GM12878 (cell line): ENCODE data around the gene DDAH1. TPM values are rescaled to one million over a fixed set of nuclear protein-coding genes. Genes with fewer than 3 reads are reported as not detected.

ENCODE experiments used
- ATAC-seq: fragments of 200-7000 bp; cut with Tn5 transposase; 3 replicates; pipeline ENCODE4 v1.9.1; 2020; ENCODE audit warnings: mild to moderate bottlenecking, moderate library complexity
- BruUV-seq: library from RNA; stranded (reverse); fragments of 400-500 nt; replicated peaks from 2 replicates; lab custom pipeline; 2021; lab: Mats Ljungman, UMichigan
- CTCF ChIA-PET: fragments of 300-600 bp; sonication (Branson Sonifier 250); formaldehyde crosslinking; extraction: SDS; loops from one replicate; lab custom pipeline; 2021; ENCODE audit warnings: inconsistent platforms; lab: Yijun Ruan, JAX
- POLR2A ChIA-PET: fragments of 350-600 bp; formaldehyde crosslinking; extraction: SDS; loops from one replicate; lab custom pipeline; 2021; ENCODE audit warnings: inconsistent platforms; lab: Charles Lee
- RAD21 ChIA-PET: fragments of 300-600 bp; sonication (Branson Sonifier 250); formaldehyde crosslinking; loops from one replicate; lab custom pipeline; 2023; ENCODE audit warnings: antibody characterized with exemption; ENCODE audit not compliant: unreplicated experiment; lab: Charles Lee
- SMC1A ChIA-PET: fragments of 300-600 bp; sonication (Branson Sonifier 250); formaldehyde crosslinking; loops from one replicate; lab custom pipeline; 2023; ENCODE audit not compliant: unreplicated experiment, uncharacterized antibody; lab: Charles Lee
- DNase-seq: peaks from one replicate; pipeline ENCODE4 v3.0.0-alpha.2; 2011; ENCODE audit warnings: low read depth, low spot score
- FAIRE-seq: peaks from 3 replicates; lab custom pipeline; 2011; peaks lifted over from hg19 to GRCh38; lab: Jason Lieb, UNC
- H2AFZ ChIP-seq: 2 replicates; pipeline ENCODE4 v1.6.0; 2011; ENCODE audit warnings: low read depth, low read length, control low read depth; ENCODE audit not compliant: control insufficient read depth
- H3K27ac ChIP-seq: 2 replicates; pipeline ENCODE4 v1.5.1; 2011; ENCODE audit warnings: control low read depth; ENCODE audit not compliant: control insufficient read depth, insufficient read depth
- H3K27me3 ChIP-seq, 2 experiments: replicated peaks in 1 of 2; 2 replicates each; pipeline versions ENCODE4 v1.6.0 to v1.6.1; 2011; ENCODE audit warnings: low read length in 1 of 2; ENCODE audit not compliant: control insufficient read depth in 2 of 2, insufficient read depth in 2 of 2
- H3K36me3 ChIP-seq, 2 experiments: 2 replicates each; pipeline ENCODE4 v1.5.1; 2011; ENCODE audit warnings: low read length in 1 of 2; ENCODE audit not compliant: control insufficient read depth in 2 of 2, insufficient read depth in 2 of 2
- H3K4me1 ChIP-seq: 2 replicates; pipeline ENCODE4 v1.6.1; 2011; ENCODE audit warnings: mild to moderate bottlenecking, low read length, moderate library complexity, mixed read lengths; ENCODE audit not compliant: control insufficient read depth, insufficient read depth
- H3K4me2 ChIP-seq: 2 replicates; pipeline ENCODE4 v1.6.0; 2011; ENCODE audit warnings: control low read depth; ENCODE audit not compliant: control insufficient read depth, insufficient read depth
- H3K4me3 ChIP-seq: fragments of 200-600 bp; sonication (generic); 2 replicates; pipeline ENCODE4 v1.5.1; 2016
- H3K79me2 ChIP-seq: 2 replicates; pipeline ENCODE4 v1.6.0; 2011; ENCODE audit warnings: low read length; ENCODE audit not compliant: control insufficient read depth, insufficient read depth
- H3K9ac ChIP-seq: 2 replicates; pipeline ENCODE4 v1.8.0; 2011; ENCODE audit warnings: low read length, control low read depth, mixed read lengths; ENCODE audit not compliant: control insufficient read depth, insufficient read depth
- H3K9me3 ChIP-seq: replicated peaks from 3 replicates; pipeline ENCODE4 v1.5.1; 2011; ENCODE audit warnings: mild to moderate bottlenecking, low read length; ENCODE audit not compliant: control insufficient read depth, insufficient read depth
- H4K20me1 ChIP-seq: 2 replicates; pipeline ENCODE4 v1.6.0; 2011; ENCODE audit not compliant: control insufficient read depth, insufficient read depth
- ASH2L ChIP-seq: fragments of 300-600, 200-600 bp; sonication (generic); IDR thresholded peaks from 2 replicates; pipeline ENCODE4 v1.6.1; 2017; ENCODE audit warnings: low read depth, mild to moderate bottlenecking, borderline replicate concordance
- BACH1 ChIP-seq: fragments of 450-650 bp; IDR thresholded peaks from 2 replicates; pipeline ENCODE4 v1.6.1; 2017; ENCODE audit warnings: mild to moderate bottlenecking, borderline replicate concordance
- BRCA1 ChIP-seq: IDR thresholded peaks from 2 replicates; pipeline ENCODE4 v1.6.1; 2011; ENCODE audit warnings: low read depth, low read length, improper control_type of control experiment
- CREB1 ChIP-seq: IDR thresholded peaks from 2 replicates; pipeline ENCODE4 v1.6.1; 2012; ENCODE audit warnings: low read depth, mild to moderate bottlenecking, inconsistent platforms
- CREM ChIP-seq: IDR thresholded peaks from 2 replicates; pipeline ENCODE4 v1.6.1; 2014; ENCODE audit warnings: antibody characterized with exemption, low read depth
- EGR1 ChIP-seq, 2 experiments: IDR thresholded peaks; 1 replicate in 1 of 2; 2 replicates in 1 of 2; pipeline ENCODE4 v1.6.1; 2011 to 2012; ENCODE audit warnings: low read depth in 2 of 2, low read length in 2 of 2, borderline replicate concordance in 1 of 2, mild to moderate bottlenecking in 1 of 2, moderate library complexity in 1 of 2
- KAT2A ChIP-seq: conservative IDR thresholded peaks from 2 replicates; pipeline ENCODE4 v1.6.1; 2011; ENCODE audit warnings: low read depth, low read length; ENCODE audit not compliant: control insufficient read depth
- MYB ChIP-seq: fragments of 150-350 bp; IDR thresholded peaks from 2 replicates; pipeline ENCODE4 v1.6.1; 2014; ENCODE audit warnings: mild to moderate bottlenecking, low read depth, low read length, borderline replicate concordance
- NBN ChIP-seq: fragments of 450-650 bp; IDR thresholded peaks from 2 replicates; pipeline ENCODE4 v1.6.1; 2016
- NR2C1 ChIP-seq: fragments of 450-650 bp; IDR thresholded peaks from 2 replicates; pipeline ENCODE4 v1.6.1; 2017; ENCODE audit warnings: antibody characterized with exemption, mild to moderate bottlenecking, moderate library complexity
- PML ChIP-seq: IDR thresholded peaks from 2 replicates; pipeline ENCODE4 v1.6.1; 2012; ENCODE audit warnings: low read length, inconsistent platforms
- POLR2AphosphoS5 ChIP-seq: IDR thresholded peaks from 2 replicates; pipeline ENCODE4 v1.6.1; 2011; ENCODE audit warnings: mild to moderate bottlenecking, low read length, inconsistent platforms
- POU2F2 ChIP-seq: IDR thresholded peaks from 3 replicates; pipeline ENCODE4 v1.6.1; 2011; ENCODE audit warnings: low read depth, mild to moderate bottlenecking, low read length, borderline replicate concordance
- RBBP5 ChIP-seq: fragments of 200-600 bp; sonication (generic); conservative IDR thresholded peaks from 2 replicates; pipeline ENCODE4 v1.6.1; 2016
- RELA ChIP-seq: fragments of 450-650 bp; IDR thresholded peaks from 2 replicates; pipeline ENCODE4 v1.8.0; 2014; ENCODE audit warnings: borderline replicate concordance; ENCODE audit not compliant: partially characterized antibody
- SIX5 ChIP-seq: IDR thresholded peaks from 2 replicates; pipeline ENCODE4 v1.6.1; 2011; ENCODE audit warnings: mild to moderate bottlenecking, low read depth, low read length, moderate library complexity; ENCODE audit not compliant: severe bottlenecking
- SMAD1 ChIP-seq: fragments of 450-650 bp; IDR thresholded peaks from 2 replicates; pipeline ENCODE4 v1.6.1; 2018; ENCODE audit warnings: mild to moderate bottlenecking, low read depth; ENCODE audit not compliant: partially characterized antibody
- SRF ChIP-seq, 2 experiments: IDR thresholded peaks; 2 replicates each; pipeline ENCODE4 v1.6.1; 2011; ENCODE audit warnings: low read depth in 2 of 2, low read length in 2 of 2, mild to moderate bottlenecking in 1 of 2, moderate library complexity in 1 of 2
- ZNF384 ChIP-seq: IDR thresholded peaks from 2 replicates; pipeline ENCODE4 v1.6.1; 2012; ENCODE audit warnings: low read depth, mild to moderate bottlenecking, low read length, improper control_type of control experiment, borderline replicate concordance
- WGBS: methylation state at CpG from one replicate; pipeline ENCODE4 v1.1.6; 2016; ENCODE audit warnings: low lambda C conversion rate; ENCODE audit not compliant: insufficient replicate concordance, insufficient coverage; ENCODE audit errors: missing lambda C conversion rate; 5-methylcytosine and 5-hydroxymethylcytosine counted together
- in situ Hi-C: fragments of 300-500 bp; cut with MboI; formaldehyde crosslinking; loops from 9 replicates; pipeline ENCODE4 v1.14.3; 2018; ENCODE audit warnings: mixed read lengths
- intact Hi-C: fragments of 100-400 bp; cut with micrococcal nuclease; formaldehyde crosslinking; loops from one replicate; pipeline ENCODE4 v1.14.2; 2022; ENCODE audit not compliant: unreplicated experiment
- polyA plus RNA-seq, 11 experiments: library from polyadenylated mRNA; depleted of rRNA in 4 of 11; unstranded in 6 of 11; stranded (reverse) in 5 of 11; fragments of >200 nt; fragmentation: Nextera tagmentation in 4 of 11; fragmentation: Illumina TruSeq in 1 of 11; extraction: Ambion mirVana in 4 of 11; extraction: Trizol in 1 of 11; gene quantifications; 1 replicate in 1 of 11; 2 replicates in 10 of 11; pipeline versions ENCODE4 v1.2.1 to v1.2.3, GENCODE V29; 2011 to 2016; ENCODE audit warnings: inconsistent platforms in 2 of 11, missing spikeins in 2 of 11, low read depth in 1 of 11
- total RNA-seq, 4 experiments: library from RNA; depleted of rRNA in 3 of 4; stranded (reverse); fragments of >200 nt in 3 of 4; fragmentation: Illumina TruSeq in 1 of 4; extraction: Trizol in 1 of 4; gene quantifications; 2 replicates each; pipeline versions ENCODE4 v1.2.1 to v1.2.3, GENCODE V29; 2013 to 2021
- TF ChIP-seq, protein P1 (sequence below): fragments of 450-650 bp; IDR thresholded peaks from 2 replicates; pipeline ENCODE4 v1.6.1; 2017; ENCODE audit warnings: antibody characterized with exemption, mild to moderate bottlenecking, moderate library complexity
- TF ChIP-seq, protein P2 (sequence below): fragments of 450-650 bp; IDR thresholded peaks from 2 replicates; pipeline ENCODE4 v1.6.1; 2016; ENCODE audit warnings: mild to moderate bottlenecking

The DDAH1 gene
- total and polyA plus RNA-seq, 10 of the 15 experiments (the other 5 are each of a cell fraction or from before 2014, with no cell fraction given) = 0.07 to 0.88 (median 0.27) TPM; not detected in 6

DNA sequence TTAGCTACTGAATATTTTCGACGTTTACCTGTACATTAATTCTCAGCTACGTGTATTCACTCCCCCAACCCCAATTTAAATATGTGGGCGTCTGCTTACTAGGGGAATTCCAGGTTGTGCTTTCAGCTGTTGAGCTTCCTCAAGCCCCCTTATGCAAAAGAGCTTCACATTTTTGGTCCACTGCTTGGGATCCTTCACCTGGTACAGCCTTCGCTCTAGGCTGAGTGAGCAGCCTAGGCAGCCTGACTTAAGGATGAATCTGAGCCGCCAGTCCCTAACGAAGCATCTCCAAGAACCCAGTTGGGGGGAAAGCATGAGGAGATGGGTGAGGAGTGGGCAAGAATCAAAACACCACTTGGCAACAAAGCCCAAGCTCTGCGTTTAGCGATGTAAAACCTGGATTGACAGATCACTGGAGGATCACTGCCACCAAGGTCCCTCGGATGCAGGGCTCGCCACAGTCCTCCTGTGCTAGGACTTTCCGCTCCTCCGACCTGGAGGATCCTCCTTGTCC, 189.2 kb downstream of the DDAH1 start:
- BruUV-seq = no TSS peak
- RAD21 ChIA-PET = interaction anchor here (0.6 to 4.1 kb wide), 9 partner anchors 10 to 980 kb away, joined by 3 to 30 read pairs (median 5); partner anchors contain the start of gene C1orf52
- SMC1A ChIA-PET = interaction anchor here (0.6 to 11.2 kb wide), 10 partner anchors 8 to 518 kb away, joined by 3 to 110 read pairs (median 3); partner anchors contain the start of gene C1orf52
- no peaks in the 10 kb centered on the region for H3K27me3 ChIP-seq
- H2AFZ ChIP-seq = peak overlapping the region; percentile 93
- H3K36me3 ChIP-seq = 0 out of 4 replicates have a peak, but pooled peaks cover 0 to 5% of the 10 kb centered on the region in 2 experiments
- CTCF ChIA-PET = interaction anchor here (1.2 to 10.6 kb wide), 7 partner anchors 16 to 504 kb away, joined by 3 to 229 read pairs (median 6); partner anchors contain the start of gene C1orf52
- H3K4me3 ChIP-seq = peak overlapping the region; percentile 87
- no peaks in the 10 kb centered on the region for H4K20me1 ChIP-seq
- H3K4me1 ChIP-seq = peaks cover 4% of the 10 kb centered on the region
- intact Hi-C loops (loop anchor here (1.0 to 2.0 kb wide), 2 partner anchors 16 to 23 kb away; partner anchors contain the start of gene C1orf52), in situ Hi-C loops (loop anchor here (10.0 kb wide), 1 partner anchor 701 kb away; the partner anchor contains the start of gene CTBS)
- peak overlapping the region; percentile 66 for H3K4me2 ChIP-seq
- H3K9me3 ChIP-seq = no peaks in the 10 kb centered on the region
- H3K9ac ChIP-seq = peak overlapping the region; percentile 90
- POLR2A ChIA-PET = interaction anchor here (0.6 to 7.1 kb wide), 10 partner anchors 14 to 702 kb away, joined by 3 to 61 read pairs (median 6); partner anchors contain the start of genes C1orf52 and CTBS
- H3K79me2 ChIP-seq = peaks cover 56% of the 10 kb centered on the region
- under 1% methylated on average over 13 of the region's 13 CpGs for WGBS
- peak; percentile 31 for ATAC-seq
- no peak for DNase-seq
- FAIRE-seq = no peak
- H3K27ac ChIP-seq = peak overlapping the region; percentile 94
- TF ChIP-seq SMAD1 (no peak), MYB (no peak), CREB1 (no peak), ZNF384 (no peak), POU2F2 (peak; percentile 87), RBBP5 (no peak), SIX5 (no peak), BACH1 (no peak; the same call in 1 of the 2 replicates), BRCA1 (no peak), RELA (peak; percentile 69), SRF (IDR thresholded peaks at IDR 0.05; ENCODE audit: low read depth in 2 of 2, low read length in 2 of 2) (no peak), NR2C1 (no peak), KAT2A (no peak), CREM (no peak), EGR1 (IDR thresholded peaks at IDR 0.05; ENCODE audit: borderline replicate concordance in 1 of 2, low read depth in 2 of 2, low read length in 2 of 2) (no peak; a peak in 1 of 3 replicates), ASH2L (no peak), NBN (0 out of 2 replicates have a peak, but pooled peaks have one; percentile 36), PML (peak; percentile 45; the same call in 1 of the 2 replicates), POLR2AphosphoS5 (peak; percentile 81)
- TF ChIP-seq, protein P1, sequence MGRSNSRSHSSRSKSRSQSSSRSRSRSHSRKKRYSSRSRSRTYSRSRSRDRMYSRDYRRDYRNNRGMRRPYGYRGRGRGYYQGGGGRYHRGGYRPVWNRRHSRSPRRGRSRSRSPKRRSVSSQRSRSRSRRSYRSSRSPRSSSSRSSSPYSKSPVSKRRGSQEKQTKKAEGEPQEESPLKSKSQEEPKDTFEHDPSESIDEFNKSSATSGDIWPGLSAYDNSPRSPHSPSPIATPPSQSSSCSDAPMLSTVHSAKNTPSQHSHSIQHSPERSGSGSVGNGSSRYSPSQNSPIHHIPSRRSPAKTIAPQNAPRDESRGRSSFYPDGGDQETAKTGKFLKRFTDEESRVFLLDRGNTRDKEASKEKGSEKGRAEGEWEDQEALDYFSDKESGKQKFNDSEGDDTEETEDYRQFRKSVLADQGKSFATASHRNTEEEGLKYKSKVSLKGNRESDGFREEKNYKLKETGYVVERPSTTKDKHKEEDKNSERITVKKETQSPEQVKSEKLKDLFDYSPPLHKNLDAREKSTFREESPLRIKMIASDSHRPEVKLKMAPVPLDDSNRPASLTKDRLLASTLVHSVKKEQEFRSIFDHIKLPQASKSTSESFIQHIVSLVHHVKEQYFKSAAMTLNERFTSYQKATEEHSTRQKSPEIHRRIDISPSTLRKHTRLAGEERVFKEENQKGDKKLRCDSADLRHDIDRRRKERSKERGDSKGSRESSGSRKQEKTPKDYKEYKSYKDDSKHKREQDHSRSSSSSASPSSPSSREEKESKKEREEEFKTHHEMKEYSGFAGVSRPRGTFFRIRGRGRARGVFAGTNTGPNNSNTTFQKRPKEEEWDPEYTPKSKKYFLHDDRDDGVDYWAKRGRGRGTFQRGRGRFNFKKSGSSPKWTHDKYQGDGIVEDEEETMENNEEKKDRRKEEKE = no peak
- TF ChIP-seq, protein P2, sequence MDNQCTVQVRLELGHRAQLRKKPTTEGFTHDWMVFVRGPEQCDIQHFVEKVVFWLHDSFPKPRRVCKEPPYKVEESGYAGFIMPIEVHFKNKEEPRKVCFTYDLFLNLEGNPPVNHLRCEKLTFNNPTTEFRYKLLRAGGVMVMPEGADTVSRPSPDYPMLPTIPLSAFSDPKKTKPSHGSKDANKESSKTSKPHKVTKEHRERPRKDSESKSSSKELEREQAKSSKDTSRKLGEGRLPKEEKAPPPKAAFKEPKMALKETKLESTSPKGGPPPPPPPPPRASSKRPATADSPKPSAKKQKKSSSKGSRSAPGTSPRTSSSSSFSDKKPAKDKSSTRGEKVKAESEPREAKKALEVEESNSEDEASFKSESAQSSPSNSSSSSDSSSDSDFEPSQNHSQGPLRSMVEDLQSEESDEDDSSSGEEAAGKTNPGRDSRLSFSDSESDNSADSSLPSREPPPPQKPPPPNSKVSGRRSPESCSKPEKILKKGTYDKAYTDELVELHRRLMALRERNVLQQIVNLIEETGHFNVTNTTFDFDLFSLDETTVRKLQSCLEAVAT = peak; percentile 59; the same call in 1 of the 2 replicates
